Mesenchymal stem cell (in vitro differentiated cells and primary cell): Measurements from ENCODE around the gene DBH.
A peak's percentile ranks its signal among the peaks of the same experiment; 100 is the strongest.

Experiments
- DNase-seq: peaks from one replicate; pipeline ENCODE4 v3.0.0-alpha.2; 2013
- H2AFZ ChIP-seq: one replicate; pipeline ENCODE4 v1.6.1; 2013; ENCODE audit warnings: low read depth, mild to moderate bottlenecking, control low read depth, inconsistent platforms, low read length, moderate library complexity
- H2AK5ac ChIP-seq: 2 replicates; pipeline ENCODE4 v1.6.1; 2013; ENCODE audit warnings: low read length, moderate library complexity, mild to moderate bottlenecking, inconsistent platforms; ENCODE audit not compliant: severe bottlenecking
- H2BK120ac ChIP-seq: one replicate; pipeline ENCODE4 v1.6.1; 2013; ENCODE audit warnings: low read depth, mild to moderate bottlenecking, inconsistent platforms, low read length, moderate library complexity
- H2BK12ac ChIP-seq, 2 experiments: one replicate each; pipeline ENCODE4 v1.6.1; 2013; ENCODE audit warnings: inconsistent platforms in 2 of 2, low read length in 2 of 2, mild to moderate bottlenecking in 2 of 2, moderate library complexity in 2 of 2, control low read depth in 1 of 2
- H2BK15ac ChIP-seq: one replicate; pipeline ENCODE4 v1.6.1; 2013; ENCODE audit warnings: mild to moderate bottlenecking, low read depth, inconsistent platforms; ENCODE audit not compliant: poor library complexity, severe bottlenecking
- H2BK5ac ChIP-seq: 2 replicates; pipeline ENCODE4 v1.6.1; 2013; ENCODE audit warnings: low read depth, mild to moderate bottlenecking, low read length, control low read depth, inconsistent platforms; ENCODE audit not compliant: poor library complexity, severe bottlenecking
- H3K14ac ChIP-seq, 2 experiments: one replicate each; pipeline ENCODE4 v1.6.1; 2013; ENCODE audit warnings: inconsistent platforms in 2 of 2, low read length in 2 of 2, control low read depth in 1 of 2, mild to moderate bottlenecking in 1 of 2, moderate library complexity in 1 of 2
- H3K18ac ChIP-seq, 2 experiments: one replicate each; pipeline ENCODE4 v1.6.1; 2013; ENCODE audit warnings: inconsistent platforms in 2 of 2, low read length in 2 of 2, control low read depth in 1 of 2, low read depth in 1 of 2, mild to moderate bottlenecking in 1 of 2
- H3K23ac ChIP-seq, 2 experiments: one replicate each; pipeline ENCODE4 v1.6.1; 2013; ENCODE audit warnings: inconsistent platforms in 2 of 2, low read length in 2 of 2, mild to moderate bottlenecking in 2 of 2, moderate library complexity in 2 of 2, control low read depth in 1 of 2
- H3K27ac ChIP-seq: 2 replicates; pipeline ENCODE4 v1.5.1; 2013; ENCODE audit warnings: mild to moderate bottlenecking, moderate library complexity, low read length, control low read depth, inconsistent platforms; ENCODE audit not compliant: poor library complexity, severe bottlenecking
- H3K27me3 ChIP-seq, 2 experiments: 2 replicates each; pipeline versions ENCODE4 v1.6.1 to v1.7.0; 2013; ENCODE audit warnings: low read length in 2 of 2, mild to moderate bottlenecking in 2 of 2, moderate library complexity in 2 of 2, control low read depth in 1 of 2, inconsistent platforms in 1 of 2; ENCODE audit not compliant: control insufficient read depth in 1 of 2, insufficient read depth in 1 of 2
- H3K36me3 ChIP-seq, 2 experiments: 2 replicates each; pipeline versions ENCODE4 v1.6.1 to v1.7.0; 2013; ENCODE audit warnings: low read length in 2 of 2, control low read depth in 1 of 2, inconsistent platforms in 1 of 2, low read depth in 1 of 2, mild to moderate bottlenecking in 1 of 2; ENCODE audit not compliant: insufficient read depth in 2 of 2, control insufficient read depth in 1 of 2
- H3K4ac ChIP-seq, 2 experiments: one replicate each; pipeline ENCODE4 v1.6.1; 2013; ENCODE audit warnings: inconsistent platforms in 2 of 2, low read length in 2 of 2, mild to moderate bottlenecking in 2 of 2, moderate library complexity in 2 of 2, control low read depth in 1 of 2, low read depth in 1 of 2
- H3K4me1 ChIP-seq: 2 replicates; pipeline ENCODE4 v1.6.1; 2013; ENCODE audit warnings: low read depth, low read length, control low read depth; ENCODE audit not compliant: control insufficient read depth, insufficient read depth
- H3K4me2 ChIP-seq: 2 replicates; pipeline ENCODE4 v1.6.1; 2013; ENCODE audit warnings: low read length, mild to moderate bottlenecking, inconsistent platforms; ENCODE audit not compliant: poor library complexity, severe bottlenecking
- H3K4me3 ChIP-seq, 2 experiments: 2 replicates each; pipeline versions ENCODE4 v1.5.1 to v1.7.0; 2013; ENCODE audit warnings: low read length in 2 of 2, mild to moderate bottlenecking in 2 of 2, control low read depth in 1 of 2, low read depth in 1 of 2; ENCODE audit not compliant: insufficient read depth in 1 of 2
- H3K79me1 ChIP-seq: replicated peaks from 2 replicates; pipeline ENCODE4 v1.6.1; 2013; ENCODE audit warnings: mild to moderate bottlenecking, control low read depth, low read length, inconsistent platforms; ENCODE audit not compliant: poor library complexity, severe bottlenecking
- H3K9ac ChIP-seq: 2 replicates; pipeline ENCODE4 v1.7.0; 2013; ENCODE audit warnings: mild to moderate bottlenecking, low read length, moderate library complexity
- H3K9me3 ChIP-seq: 2 replicates; pipeline ENCODE4 v1.7.0; 2013; ENCODE audit warnings: mild to moderate bottlenecking, low read length; ENCODE audit not compliant: control insufficient read depth
- H4K8ac ChIP-seq: one replicate; pipeline ENCODE4 v1.6.1; 2013; ENCODE audit warnings: inconsistent platforms, mild to moderate bottlenecking, low read length, moderate library complexity
- H4K91ac ChIP-seq: one replicate; pipeline ENCODE4 v1.6.1; 2013; ENCODE audit warnings: mild to moderate bottlenecking, low read length, inconsistent platforms
- WGBS: methylation state at CpG from one replicate; pipeline ENCODE4 v1.1.7; 2013; ENCODE audit warnings: mixed read lengths; 5-methylcytosine and 5-hydroxymethylcytosine counted together

Gene DBH

GRCh38 chr9:133679056-133679455, 42.9 kb downstream of the DBH start:
- H3K9ac ChIP-seq = peak overlapping the region; percentile 8
- H3K4me2 ChIP-seq = no peak overlapping the region
- peaks cover 5% of the 10 kb centered on the region for H3K4me1 ChIP-seq
- H4K91ac ChIP-seq = no peak overlapping the region
- DNase-seq = no peak
- H3K4me3 ChIP-seq = peak overlapping the region in 1 of 2 experiments; percentile 58
- H3K18ac ChIP-seq = no peak overlapping the region
- 86% methylated on average over 15 of the region's 15 CpGs for WGBS
- no peak overlapping the region for H3K23ac ChIP-seq
- no peak overlapping the region for H2BK120ac ChIP-seq
- no peak overlapping the region for H2BK5ac ChIP-seq
- peak overlapping the region; percentile 28 for H4K8ac ChIP-seq
- no peak overlapping the region for H2BK12ac ChIP-seq
- H3K27ac ChIP-seq = no peak overlapping the region
- H2AFZ ChIP-seq = no peak overlapping the region
- no peak overlapping the region for H3K4ac ChIP-seq
- H3K9me3 ChIP-seq = no peaks in the 10 kb centered on the region
- H3K79me1 ChIP-seq = no peaks in the 10 kb centered on the region
- no peak overlapping the region for H2AK5ac ChIP-seq
- H3K14ac ChIP-seq = no peak overlapping the region
- H3K27me3 ChIP-seq = peaks cover 48 to 81% of the 10 kb centered on the region in 2 experiments
- no peak overlapping the region for H2BK15ac ChIP-seq
- no peaks in the 10 kb centered on the region for H3K36me3 ChIP-seq

- Histone ChIP-seq H3K4me3 (peak overlapping the region in 1 of 2 experiments; percentile 58), H3K4me2 (no peak overlapping the region), H3K9me3 (no peaks in the 10 kb centered on the region), H2BK12ac (peak overlapping the region in 1 of 2 experiments; percentile 18), H3K4me1 (peaks cover 5% of the 10 kb centered on the region), H3K27me3 (peaks cover 43 to 85% of the 10 kb centered on the region in 2 experiments), H3K23ac (no peak overlapping the region), H3K27ac (no peak overlapping the region), H2BK5ac (no peak overlapping the region), H2AFZ (no peak overlapping the region), H3K4ac (no peak overlapping the region), H2AK5ac (no peak overlapping the region), H3K14ac (no peak overlapping the region), H2BK120ac (no peak overlapping the region), H4K91ac (no peak overlapping the region), H3K79me1 (no peaks in the 10 kb centered on the region), H4K8ac (no peak overlapping the region), H2BK15ac (no peak overlapping the region), H3K9ac (peak overlapping the region; percentile 8), H3K36me3 (no peaks in the 10 kb centered on the region), H3K18ac (no peak overlapping the region)
- DNase-seq = no peak
- 91% methylated on average over 32 of the region's 35 CpGs for WGBS
These were observed 43.4 kb downstream of the DBH start for GRCh38 chr9:133679466-133680061.

DNA sequence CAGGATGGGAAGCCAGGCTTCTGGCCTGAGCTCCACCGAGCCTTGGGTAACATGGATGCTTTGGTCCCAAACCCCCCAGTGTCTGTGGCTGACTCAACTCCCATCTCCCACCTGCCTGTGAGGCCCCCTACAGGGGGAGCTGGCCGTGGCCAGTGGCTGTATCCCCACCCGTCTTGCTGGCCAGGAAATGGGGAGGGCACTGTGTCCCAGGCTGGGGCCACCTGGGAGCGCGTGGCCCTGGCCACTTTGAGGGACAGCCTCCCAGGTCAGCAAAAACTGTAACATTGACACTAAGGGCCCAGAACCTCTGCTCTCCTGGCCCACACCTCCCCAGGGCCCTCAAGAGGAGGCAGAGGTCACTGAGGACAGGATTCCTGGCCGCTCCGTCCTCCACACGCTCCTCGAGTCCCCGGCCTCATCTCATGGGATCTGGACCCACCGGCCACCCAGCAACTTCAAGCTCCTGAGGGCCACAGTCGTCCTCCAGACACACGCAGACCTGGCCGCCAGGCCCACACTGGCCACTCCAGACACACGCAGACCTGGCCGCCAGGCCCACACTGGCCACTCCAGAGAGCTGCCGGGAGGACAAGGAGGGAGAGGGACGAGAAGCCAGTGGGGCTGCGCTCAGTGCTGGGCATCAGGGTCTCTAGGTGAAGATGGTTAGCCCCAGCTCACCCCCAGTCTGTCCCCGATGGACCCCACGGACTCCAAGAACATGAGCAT, 44.2 kb downstream of the DBH start:
- Histone ChIP-seq H3K27me3 (peaks cover 38 to 86% of the 10 kb centered on the region in 2 experiments), H3K4me3 (no peak overlapping the region), H3K14ac (no peak overlapping the region), H3K4ac (no peak overlapping the region), H3K79me1 (no peaks in the 10 kb centered on the region), H3K4me1 (peaks cover 5% of the 10 kb centered on the region), H3K18ac (no peak overlapping the region), H2AFZ (no peak overlapping the region), H2BK120ac (no peak overlapping the region), H3K4me2 (no peak overlapping the region), H3K9me3 (no peaks in the 10 kb centered on the region), H2BK12ac (peak overlapping the region in 1 of 2 experiments; percentile 29), H3K23ac (peak overlapping the region in 1 of 2 experiments; percentile 9), H4K8ac (no peak overlapping the region), H2BK5ac (no peak overlapping the region), H3K36me3 (no peaks in the 10 kb centered on the region), H3K27ac (no peak overlapping the region), H2BK15ac (peak overlapping the region; percentile 74), H2AK5ac (no peak overlapping the region), H4K91ac (peak overlapping the region; percentile 9), H3K9ac (no peak overlapping the region)
- DNase-seq = no peak
- 82% methylated on average over 21 of the region's 21 CpGs for WGBS

- Histone ChIP-seq H2BK5ac (no peak overlapping the region), H4K8ac (no peak overlapping the region), H2BK15ac (peak overlapping the region; percentile 21), H4K91ac (peak overlapping the region; percentile 60), H3K4me3 (no peak overlapping the region), H3K27ac (no peak overlapping the region), H3K27me3 (peaks cover 32 to 86% of the 10 kb centered on the region in 2 experiments), H3K79me1 (no peaks in the 10 kb centered on the region), H3K4me1 (peaks cover 5% of the 10 kb centered on the region), H3K9ac (no peak overlapping the region), H2AFZ (no peak overlapping the region), H3K18ac (no peak overlapping the region), H3K14ac (no peak overlapping the region), H3K4ac (no peak overlapping the region), H3K9me3 (no peaks in the 10 kb centered on the region), H3K36me3 (no peaks in the 10 kb centered on the region), H3K4me2 (no peak overlapping the region), H3K23ac (no peak overlapping the region), H2AK5ac (no peak overlapping the region), H2BK12ac (peak overlapping the region; percentile 29 to 50), H2BK120ac (no peak overlapping the region)
- 92% methylated on average over 20 of the region's 20 CpGs for WGBS
- DNase-seq = no peak
These were observed 45.0 kb downstream of the DBH start for GRCh38 chr9:133680976-133681657.
